Parathyroid adenoma (tissue), 2 donors: ENCODE measurements around the gene LCORL.
A peak's percentile ranks its signal among the peaks of the same experiment; 100 is the strongest.

ENCODE experiments used
- H2AFZ ChIP-seq: fragments of 300-600 bp; sonication (generic); one replicate; pipeline ENCODE4 v1.7.0; 2017; ENCODE audit warnings: antibody characterized with exemption, mild to moderate bottlenecking
- H3K27ac ChIP-seq: fragments of 300-600 bp; sonication (generic); one replicate; pipeline ENCODE4 v1.7.0; 2017
- H3K27me3 ChIP-seq: fragments of 300-600 bp; sonication (generic); one replicate; pipeline ENCODE4 v1.7.0; 2017; ENCODE audit warnings: low read length; ENCODE audit not compliant: control insufficient read depth, insufficient read depth
- H3K36me3 ChIP-seq: fragments of 300-600 bp; sonication (generic); one replicate; pipeline ENCODE4 v1.7.0; 2017; ENCODE audit warnings: low read length; ENCODE audit not compliant: control insufficient read depth, insufficient read depth
- H3K4me1 ChIP-seq: fragments of 300-600 bp; sonication (generic); one replicate; pipeline ENCODE4 v1.7.0; 2017; ENCODE audit warnings: control low read depth
- H3K4me2 ChIP-seq: fragments of 300-600 bp; sonication (generic); one replicate; pipeline ENCODE4 v1.7.0; 2017; ENCODE audit warnings: low read length
- H3K4me3 ChIP-seq: fragments of 300-600 bp; sonication (generic); one replicate; pipeline ENCODE4 v1.7.0; 2017; ENCODE audit warnings: low read depth, low read length
- H3K79me2 ChIP-seq: fragments of 300-600 bp; sonication (generic); one replicate; pipeline ENCODE4 v1.7.0; 2017; ENCODE audit warnings: control low read depth
- H3K9ac ChIP-seq: fragments of 300-600 bp; sonication (generic); one replicate; pipeline ENCODE4 v1.7.0; 2017; ENCODE audit warnings: mild to moderate bottlenecking
- H3K9me3 ChIP-seq: fragments of 300-600 bp; sonication (generic); one replicate; pipeline ENCODE4 v1.7.0; 2017; ENCODE audit warnings: low read length; ENCODE audit not compliant: control insufficient read depth
- TF ChIP-seq, protein P1 (sequence below): fragments of 300-600 bp; sonication (generic); IDR thresholded peaks from one replicate; pipeline ENCODE4 v1.7.0; 2017; ENCODE audit warnings: antibody characterized with exemption, mild to moderate bottlenecking
- donor health status: primary hyperparathyroidism.

The LCORL gene

DNA sequence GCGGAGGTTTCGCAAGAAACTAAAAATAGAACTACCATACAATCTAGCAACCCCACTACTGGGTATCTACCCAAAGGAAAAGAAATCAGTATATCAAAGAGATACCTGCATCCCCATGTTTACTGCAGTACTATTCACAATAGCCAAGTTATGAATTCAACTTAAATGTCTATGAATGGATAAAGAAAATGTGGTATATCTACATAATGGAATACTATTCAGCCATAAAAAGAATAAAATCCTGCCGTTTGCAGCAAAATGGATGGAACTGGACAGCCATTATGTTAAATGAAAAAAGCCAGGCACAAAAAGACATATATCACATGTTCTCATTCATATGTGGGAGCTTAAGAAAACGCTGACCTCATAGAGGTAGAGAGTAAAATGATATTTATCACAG, 65.3 kb downstream of the LCORL start:
- Histone ChIP-seq H3K9ac (no peak overlapping the region), H3K27ac (no peak overlapping the region), H3K4me2 (no peak overlapping the region), H3K27me3 (no peaks in the 10 kb centered on the region), H2AFZ (no peak overlapping the region), H3K36me3 (no peaks in the 10 kb centered on the region), H3K4me1 (no peaks in the 10 kb centered on the region), H3K9me3 (no peaks in the 10 kb centered on the region), H3K79me2 (no peaks in the 10 kb centered on the region), H3K4me3 (no peak overlapping the region)
- TF ChIP-seq, protein P1, sequence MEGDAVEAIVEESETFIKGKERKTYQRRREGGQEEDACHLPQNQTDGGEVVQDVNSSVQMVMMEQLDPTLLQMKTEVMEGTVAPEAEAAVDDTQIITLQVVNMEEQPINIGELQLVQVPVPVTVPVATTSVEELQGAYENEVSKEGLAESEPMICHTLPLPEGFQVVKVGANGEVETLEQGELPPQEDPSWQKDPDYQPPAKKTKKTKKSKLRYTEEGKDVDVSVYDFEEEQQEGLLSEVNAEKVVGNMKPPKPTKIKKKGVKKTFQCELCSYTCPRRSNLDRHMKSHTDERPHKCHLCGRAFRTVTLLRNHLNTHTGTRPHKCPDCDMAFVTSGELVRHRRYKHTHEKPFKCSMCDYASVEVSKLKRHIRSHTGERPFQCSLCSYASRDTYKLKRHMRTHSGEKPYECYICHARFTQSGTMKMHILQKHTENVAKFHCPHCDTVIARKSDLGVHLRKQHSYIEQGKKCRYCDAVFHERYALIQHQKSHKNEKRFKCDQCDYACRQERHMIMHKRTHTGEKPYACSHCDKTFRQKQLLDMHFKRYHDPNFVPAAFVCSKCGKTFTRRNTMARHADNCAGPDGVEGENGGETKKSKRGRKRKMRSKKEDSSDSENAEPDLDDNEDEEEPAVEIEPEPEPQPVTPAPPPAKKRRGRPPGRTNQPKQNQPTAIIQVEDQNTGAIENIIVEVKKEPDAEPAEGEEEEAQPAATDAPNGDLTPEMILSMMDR: no peak

DNA sequence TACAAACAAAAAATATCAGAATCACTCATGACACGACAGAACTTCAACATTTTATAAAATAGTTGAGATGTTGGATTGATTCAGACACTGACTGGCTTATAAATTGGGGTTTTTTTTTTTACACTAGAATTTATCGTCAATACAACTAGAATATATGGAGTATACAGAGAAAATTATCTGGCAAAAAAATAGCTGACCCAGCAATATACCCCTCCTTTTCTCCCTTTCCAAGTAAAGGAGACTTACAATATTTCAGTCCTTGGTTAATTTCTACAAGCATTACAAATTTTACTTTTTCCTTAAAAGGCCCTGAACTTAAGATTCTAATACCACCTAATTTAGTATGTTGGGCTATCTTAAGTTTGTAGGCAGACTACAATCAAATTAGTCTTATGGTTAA, 76.3 kb downstream of the LCORL start:
- Histone ChIP-seq H3K9ac (no peak overlapping the region), H3K4me2 (no peak overlapping the region), H3K27me3 (no peaks in the 10 kb centered on the region), H3K4me1 (no peaks in the 10 kb centered on the region), H3K9me3 (no peaks in the 10 kb centered on the region), H3K36me3 (no peaks in the 10 kb centered on the region), H3K79me2 (no peaks in the 10 kb centered on the region), H2AFZ (no peak overlapping the region), H3K4me3 (no peak overlapping the region), H3K27ac (no peak overlapping the region)
- TF ChIP-seq, protein P1: no peak

DNA sequence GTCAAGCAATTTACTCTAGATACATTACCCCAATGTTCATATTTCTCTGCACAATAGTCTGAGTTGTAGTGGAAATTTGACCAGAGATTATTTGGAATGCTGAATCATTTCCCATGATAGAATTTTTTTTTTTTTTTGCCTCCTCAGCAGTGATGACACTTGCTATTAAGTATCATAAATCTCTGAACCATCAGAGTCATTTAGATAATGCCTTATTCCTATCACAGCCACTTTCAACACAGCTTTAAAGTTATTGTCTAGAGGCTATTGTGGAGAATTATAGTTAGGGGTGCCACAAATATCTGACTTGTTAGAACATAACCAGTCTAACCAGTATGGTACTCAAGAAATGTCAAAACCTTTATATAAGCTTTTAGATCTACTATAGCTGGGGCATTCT, 79.8 kb downstream of the LCORL start:
- Histone ChIP-seq H2AFZ (no peak overlapping the region), H3K27ac (no peak overlapping the region)

DNA sequence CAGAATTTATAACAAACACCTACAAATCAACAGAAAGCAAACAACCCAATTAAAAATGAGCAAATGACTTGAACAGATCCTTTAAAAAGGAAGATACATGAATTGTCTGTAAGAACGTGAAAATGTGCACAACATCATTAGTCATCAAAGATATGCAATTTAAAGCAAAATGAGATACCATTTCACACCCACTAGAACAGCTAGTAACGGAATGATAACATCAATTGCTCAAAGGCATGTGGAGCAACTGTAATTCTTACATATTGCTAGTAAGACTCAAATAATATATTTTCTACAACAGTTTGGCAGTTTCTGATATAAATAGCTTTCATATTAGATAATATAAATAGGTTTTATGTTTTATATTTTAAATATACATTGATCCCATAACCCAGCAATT, 82.5 kb downstream of the LCORL start:
- no peak overlapping the region for H2AFZ ChIP-seq

More for the DNA sequence above, 79.8 kb downstream of the LCORL start:
- H3K9ac ChIP-seq: no peak overlapping the region
- no peaks in the 10 kb centered on the region for H3K27me3 ChIP-seq
- H3K36me3 ChIP-seq: no peaks in the 10 kb centered on the region
- H3K4me3 ChIP-seq: no peak overlapping the region
- no peaks in the 10 kb centered on the region for H3K4me1 ChIP-seq
- no peaks in the 10 kb centered on the region for H3K9me3 ChIP-seq
- no peak overlapping the region for H3K4me2 ChIP-seq
- TF ChIP-seq, protein P1: no peak
- H3K79me2 ChIP-seq: no peaks in the 10 kb centered on the region

DNA sequence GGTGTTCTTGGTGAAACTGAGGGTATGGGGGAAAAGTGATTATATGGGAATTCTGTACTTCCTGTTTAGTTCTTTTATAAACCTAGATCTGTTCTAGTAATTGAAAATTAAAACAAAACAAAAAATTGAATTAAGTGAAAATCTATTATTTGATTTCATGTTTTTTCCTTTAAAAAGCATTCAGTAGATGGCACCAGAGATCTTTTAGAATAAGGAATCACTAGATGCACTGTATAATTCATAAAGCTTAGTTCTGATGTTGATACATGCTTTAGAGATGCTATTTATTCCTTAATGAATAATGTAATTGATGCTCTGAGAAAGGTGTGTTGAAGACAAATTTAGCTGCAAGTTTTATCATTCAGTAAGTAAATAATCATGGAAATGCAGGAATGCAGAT, 87.3 kb downstream of the LCORL start:
- no peak overlapping the region for H2AFZ ChIP-seq
- no peaks in the 10 kb centered on the region for H3K36me3 ChIP-seq
- no peaks in the 10 kb centered on the region for H3K9me3 ChIP-seq
- no peaks in the 10 kb centered on the region for H3K27me3 ChIP-seq
- no peaks in the 10 kb centered on the region for H3K4me1 ChIP-seq
- no peaks in the 10 kb centered on the region for H3K79me2 ChIP-seq
- no peak overlapping the region for H3K4me3 ChIP-seq
- no peak overlapping the region for H3K9ac ChIP-seq
- H3K4me2 ChIP-seq: no peak overlapping the region
- no peak overlapping the region for H3K27ac ChIP-seq
- TF ChIP-seq, protein P1: peak; percentile 8

More for the DNA sequence above, 82.5 kb downstream of the LCORL start:
- Histone ChIP-seq H3K4me3 (no peak overlapping the region), H3K4me1 (no peaks in the 10 kb centered on the region), H3K9me3 (no peaks in the 10 kb centered on the region), H3K27me3 (no peaks in the 10 kb centered on the region), H3K4me2 (no peak overlapping the region), H3K79me2 (no peaks in the 10 kb centered on the region), H3K27ac (no peak overlapping the region), H3K36me3 (no peaks in the 10 kb centered on the region), H3K9ac (no peak overlapping the region)
- TF ChIP-seq, protein P1: no peak
